ENCODE data around the gene ARL8A.

GRCh38 chr1:202162418-202163280, 18.1 kb upstream of the ARL8A start:
- TF ChIP-seq CTCF (IDR thresholded peaks at IDR 0.05) (no peak), POLR2A (IDR thresholded peaks at IDR 0.05) (no peak)

Measured in upper lobe of left lung (tissue), 4 donors.